Progenitor cell of endocrine pancreas (in vitro differentiated cells): ENCODE results near the gene GMDS. TPM values are rescaled to one million over a fixed set of nuclear protein-coding genes. Genes with fewer than 3 reads are reported as not detected.

Source experiments
- DNase-seq: peaks from one replicate; pipeline ENCODE4 v3.0.0; 2021; ENCODE audit warnings: low spot score; ENCODE audit not compliant: unreplicated experiment
- H3K27ac Mint-ChIP-seq: 2 replicates; pipeline ENCODE4 v1.8.0; 2021; ENCODE audit warnings: mild to moderate bottlenecking, moderate library complexity, mixed read lengths
- H3K27me3 Mint-ChIP-seq: 2 replicates; pipeline ENCODE4 v1.8.0; 2021; ENCODE audit warnings: mixed read lengths
- H3K36me3 Mint-ChIP-seq: 2 replicates; pipeline ENCODE4 v1.8.0; 2022; ENCODE audit warnings: mixed read lengths; ENCODE audit not compliant: insufficient read depth
- H3K4me1 Mint-ChIP-seq: 2 replicates; pipeline ENCODE4 v1.8.0; 2021; ENCODE audit warnings: low read depth, mixed read lengths
- H3K4me3 Mint-ChIP-seq: 2 replicates; pipeline ENCODE4 v1.8.0; 2021; ENCODE audit warnings: low read depth, mild to moderate bottlenecking, moderate library complexity, mixed read lengths
- H3K9me3 Mint-ChIP-seq: 2 replicates; pipeline ENCODE4 v1.8.0; 2021; ENCODE audit warnings: low read depth, mixed read lengths
- total RNA-seq: library from RNA; stranded (reverse); gene quantifications from 2 replicates; pipeline ENCODE4 v1.2.1, GENCODE V29; 2021
- TF ChIP-seq, protein P1 (sequence below): fragments of 200-600 bp; sonication (generic); IDR thresholded peaks from one replicate; pipeline ENCODE4 v1.5.0; 2021; ENCODE audit warnings: antibody characterized with exemption, mild to moderate bottlenecking; ENCODE audit not compliant: unreplicated experiment

The GMDS gene
- total RNA-seq, 1 donor from 2014 or later, result 17.2 TPM

DNA sequence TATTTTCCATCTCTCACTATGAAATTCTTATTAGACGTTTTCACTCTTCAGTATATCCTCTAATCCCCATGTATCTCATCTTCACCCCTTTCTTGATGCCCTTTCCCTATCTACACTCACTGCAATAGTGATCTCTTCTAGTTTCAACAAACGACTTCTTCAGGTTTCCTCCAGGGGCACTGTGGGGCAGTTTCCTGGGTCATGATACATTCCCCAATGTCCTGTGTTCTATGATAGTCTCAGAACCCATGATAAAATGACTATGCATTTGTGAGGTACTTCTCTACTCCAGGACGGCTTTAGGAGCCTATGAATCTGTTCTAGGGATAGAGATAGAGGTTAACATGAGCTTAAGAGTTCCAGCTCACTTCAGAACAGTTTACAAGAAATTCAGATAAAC lies 452.4 kb downstream of the GMDS start:
- TF ChIP-seq, protein P1, sequence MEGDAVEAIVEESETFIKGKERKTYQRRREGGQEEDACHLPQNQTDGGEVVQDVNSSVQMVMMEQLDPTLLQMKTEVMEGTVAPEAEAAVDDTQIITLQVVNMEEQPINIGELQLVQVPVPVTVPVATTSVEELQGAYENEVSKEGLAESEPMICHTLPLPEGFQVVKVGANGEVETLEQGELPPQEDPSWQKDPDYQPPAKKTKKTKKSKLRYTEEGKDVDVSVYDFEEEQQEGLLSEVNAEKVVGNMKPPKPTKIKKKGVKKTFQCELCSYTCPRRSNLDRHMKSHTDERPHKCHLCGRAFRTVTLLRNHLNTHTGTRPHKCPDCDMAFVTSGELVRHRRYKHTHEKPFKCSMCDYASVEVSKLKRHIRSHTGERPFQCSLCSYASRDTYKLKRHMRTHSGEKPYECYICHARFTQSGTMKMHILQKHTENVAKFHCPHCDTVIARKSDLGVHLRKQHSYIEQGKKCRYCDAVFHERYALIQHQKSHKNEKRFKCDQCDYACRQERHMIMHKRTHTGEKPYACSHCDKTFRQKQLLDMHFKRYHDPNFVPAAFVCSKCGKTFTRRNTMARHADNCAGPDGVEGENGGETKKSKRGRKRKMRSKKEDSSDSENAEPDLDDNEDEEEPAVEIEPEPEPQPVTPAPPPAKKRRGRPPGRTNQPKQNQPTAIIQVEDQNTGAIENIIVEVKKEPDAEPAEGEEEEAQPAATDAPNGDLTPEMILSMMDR, result peak; percentile 51
- Mint-ChIP-seq H3K4me1 (no peaks in the 10 kb centered on the region), H3K27ac (no peak overlapping the region), H3K9me3 (no peaks in the 10 kb centered on the region), H3K36me3 (no peaks in the 10 kb centered on the region), H3K4me3 (no peak overlapping the region), H3K27me3 (peaks cover 3% of the 10 kb centered on the region)
- no peak for DNase-seq

DNA sequence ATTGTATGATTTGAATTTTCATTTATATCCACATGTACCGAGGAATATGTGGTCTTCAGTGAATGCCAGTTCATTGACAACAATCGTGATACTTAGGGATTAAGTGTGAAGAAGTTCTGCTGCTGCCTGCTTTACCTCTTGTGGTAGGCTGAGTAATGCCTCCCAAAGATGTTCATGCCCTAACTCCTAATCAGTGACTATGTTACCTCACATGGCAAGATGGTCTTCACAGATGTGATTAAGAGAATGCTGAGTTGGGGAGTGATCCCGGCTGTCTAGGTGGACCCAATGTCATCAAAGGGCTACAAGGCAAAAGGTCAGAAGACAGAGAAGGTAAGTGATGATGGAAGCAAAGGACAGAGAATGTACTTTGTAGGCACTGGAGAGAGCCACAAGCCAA lies 454.7 kb downstream of the GMDS start:
- Mint-ChIP-seq H3K27ac (no peak overlapping the region), H3K4me1 (no peaks in the 10 kb centered on the region), H3K9me3 (no peaks in the 10 kb centered on the region), H3K4me3 (no peak overlapping the region), H3K27me3 (peaks cover 6% of the 10 kb centered on the region), H3K36me3 (no peaks in the 10 kb centered on the region)
- no peak for DNase-seq
- TF ChIP-seq, protein P1, result no peak

DNA sequence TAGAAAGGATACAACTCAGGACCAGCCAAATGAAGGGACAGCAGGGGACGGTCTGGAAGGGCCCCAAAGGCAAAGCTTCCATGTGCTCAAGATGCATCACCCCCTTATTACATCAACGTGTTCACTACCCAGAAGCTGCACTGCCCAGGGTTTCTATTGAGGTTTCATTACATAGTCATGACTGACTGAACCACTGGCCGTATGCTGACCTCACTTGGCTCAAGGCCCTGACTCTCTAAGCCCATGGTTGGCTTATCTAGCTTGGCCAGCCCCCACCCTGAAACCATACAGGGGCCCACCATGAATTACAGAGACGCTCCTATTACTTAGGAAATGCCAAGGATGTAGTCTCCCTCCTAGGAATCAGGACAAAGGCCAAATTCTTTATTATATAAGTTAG lies 456.3 kb downstream of the GMDS start:
- peaks cover 6% of the 10 kb centered on the region for H3K27me3 Mint-ChIP-seq
- H3K36me3 Mint-ChIP-seq, result no peaks in the 10 kb centered on the region
- no peak overlapping the region for H3K27ac Mint-ChIP-seq
- no peaks in the 10 kb centered on the region for H3K9me3 Mint-ChIP-seq
- TF ChIP-seq, protein P1, result no peak
- no peak for DNase-seq
- no peaks in the 10 kb centered on the region for H3K4me1 Mint-ChIP-seq
- no peak overlapping the region for H3K4me3 Mint-ChIP-seq

DNA sequence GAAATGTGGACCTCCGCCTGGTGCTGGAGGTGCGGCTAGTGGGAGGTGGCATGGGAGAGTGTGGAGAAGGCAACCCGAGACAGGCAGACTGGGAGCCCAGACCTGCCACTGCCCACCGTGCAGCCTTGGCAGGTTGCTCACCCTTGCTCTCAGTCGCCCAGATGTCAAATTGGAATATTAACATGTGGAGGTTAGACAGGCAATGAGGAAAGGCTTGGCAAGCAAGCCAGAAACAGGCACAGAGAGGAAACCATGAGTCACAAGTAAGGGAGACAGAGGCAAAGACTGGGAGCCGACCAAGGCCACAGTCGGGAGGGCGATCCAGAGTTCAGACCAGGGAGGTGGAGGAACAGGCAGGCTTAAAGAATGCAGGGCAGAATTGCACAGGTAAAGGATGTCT lies 457.5 kb downstream of the GMDS start:
- no peak overlapping the region for H3K4me3 Mint-ChIP-seq
- H3K4me1 Mint-ChIP-seq, result no peaks in the 10 kb centered on the region
- H3K9me3 Mint-ChIP-seq, result no peaks in the 10 kb centered on the region
- TF ChIP-seq, protein P1, result no peak
- no peak overlapping the region for H3K27ac Mint-ChIP-seq
- no peaks in the 10 kb centered on the region for H3K36me3 Mint-ChIP-seq
- no peak for DNase-seq
- peaks cover 6% of the 10 kb centered on the region for H3K27me3 Mint-ChIP-seq

DNA sequence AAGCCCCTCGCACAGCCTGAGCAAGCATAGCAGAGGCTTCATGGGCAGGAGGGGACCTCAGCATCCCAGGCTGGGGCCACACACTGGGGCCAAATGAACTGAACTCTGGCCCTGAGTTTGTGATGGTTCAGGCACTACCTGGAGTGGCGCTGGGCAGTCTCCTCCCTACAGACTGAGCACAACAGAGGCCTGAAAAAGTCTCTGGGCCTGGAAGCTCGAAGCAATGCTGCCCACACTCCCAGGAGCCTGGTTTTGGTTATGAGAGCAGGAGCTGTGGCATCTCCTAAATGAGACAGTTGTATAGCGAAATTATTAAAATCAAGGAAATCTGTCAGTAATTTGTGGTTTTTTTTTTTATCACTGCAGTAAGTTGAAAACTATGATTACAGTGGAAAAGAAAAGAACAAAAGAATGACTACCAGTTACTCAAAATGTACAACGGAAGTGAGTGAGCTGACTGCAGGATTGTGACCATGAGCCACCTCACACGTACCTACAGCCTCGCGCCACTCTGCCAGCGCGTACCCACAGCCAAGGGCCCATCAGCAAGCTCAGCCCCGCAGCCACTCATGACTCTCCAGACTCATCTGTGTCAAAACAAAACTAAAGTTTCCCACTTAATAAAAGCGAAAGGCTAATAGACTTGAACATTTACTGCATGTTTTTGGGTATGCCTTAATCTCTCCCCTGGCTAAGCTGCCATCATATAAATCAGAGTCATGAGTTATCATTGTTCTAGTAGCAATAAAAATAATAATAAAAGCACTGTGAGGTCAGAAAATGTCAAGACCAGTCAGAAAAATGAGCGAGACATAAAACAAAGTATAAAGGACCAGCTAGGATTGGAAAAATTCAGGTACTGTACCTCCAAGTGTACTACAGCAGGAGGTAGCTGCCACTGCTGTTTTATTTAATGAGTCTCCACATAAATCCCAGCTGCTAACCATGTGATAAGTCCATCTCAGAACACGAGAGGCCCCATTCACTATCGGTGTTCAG lies 458.7 kb downstream of the GMDS start:
- H3K4me1 Mint-ChIP-seq, result no peaks in the 10 kb centered on the region
- no peak overlapping the region for H3K27ac Mint-ChIP-seq
- no peak overlapping the region for H3K4me3 Mint-ChIP-seq
- DNase-seq, result no peak
- no peaks in the 10 kb centered on the region for H3K36me3 Mint-ChIP-seq
- H3K9me3 Mint-ChIP-seq, result no peaks in the 10 kb centered on the region
- peaks cover 6% of the 10 kb centered on the region for H3K27me3 Mint-ChIP-seq
- TF ChIP-seq, protein P1, result no peak
